HepG2 (cell line): Measurements from ENCODE around the gene GPR37L1. TPM values are rescaled to one million over a fixed set of nuclear protein-coding genes. Genes with fewer than 3 reads are reported as not detected.

Experiments used
- BORCS8-MEF2B ChIP-seq: sonication (generic); formaldehyde crosslinking; IDR thresholded peaks from 2 replicates; pipeline ENCODE4 v1.8.0; 2022; ENCODE audit warnings: mild to moderate bottlenecking, missing genetic modification reagents
- CENPX ChIP-seq: sonication (generic); formaldehyde crosslinking; IDR thresholded peaks from 2 replicates; pipeline ENCODE4 v1.9.0; 2021; ENCODE audit warnings: mild to moderate bottlenecking, missing genetic modification reagents, moderate library complexity
- DNMT3B ChIP-seq: conservative IDR thresholded peaks from 2 replicates; pipeline ENCODE4 v1.6.1; 2016; ENCODE audit warnings: missing biosample characterization, control low read depth
- ELF1 ChIP-seq: sonication (generic); formaldehyde crosslinking; IDR thresholded peaks from 2 replicates; pipeline ENCODE4 v1.4.0; 2020; ENCODE audit warnings: missing genetic modification reagents
- HOXD1 ChIP-seq: sonication (generic); formaldehyde crosslinking; IDR thresholded peaks from 2 replicates; pipeline ENCODE4 v1.5.0; 2020; ENCODE audit warnings: missing genetic modification reagents
- MEF2D ChIP-seq: sonication (generic); formaldehyde crosslinking; IDR thresholded peaks from 2 replicates; pipeline ENCODE4 v1.5.1; 2020; ENCODE audit warnings: mild to moderate bottlenecking, missing genetic modification reagents
- MXD4 ChIP-seq: IDR thresholded peaks from 2 replicates; pipeline ENCODE4 v1.6.1; 2016; ENCODE audit warnings: mild to moderate bottlenecking, missing biosample characterization, missing genetic modification reagents
- PHF8 ChIP-seq: sonication (generic); formaldehyde crosslinking; IDR thresholded peaks from 2 replicates; pipeline ENCODE4 v1.5.0; 2020; ENCODE audit warnings: missing genetic modification reagents
- RBM22 ChIP-seq: fragments of 200-400 bp; formaldehyde crosslinking; optimal IDR thresholded peaks from 2 replicates; pipeline ENCODE3; 2017; ENCODE audit warnings: mild to moderate bottlenecking, low read length, moderate library complexity
- RBM39 ChIP-seq: fragments of 200-400 bp; formaldehyde crosslinking; IDR thresholded peaks from one replicate; pipeline ENCODE4 v1.6.1; 2018; ENCODE audit warnings: antibody characterized with exemption, mild to moderate bottlenecking, low read depth, low read length; ENCODE audit not compliant: poor library complexity, severe bottlenecking
- REXO4 ChIP-seq: sonication (generic); formaldehyde crosslinking; IDR thresholded peaks from 2 replicates; pipeline ENCODE4 v1.8.0; 2022; ENCODE audit warnings: missing genetic modification reagents, mild to moderate bottlenecking, borderline replicate concordance
- SOX5 ChIP-seq: IDR thresholded peaks from 2 replicates; pipeline ENCODE4 v1.6.1; 2016; ENCODE audit warnings: borderline replicate concordance
- SRF ChIP-seq: IDR thresholded peaks from 2 replicates; pipeline ENCODE4 v1.6.1; 2011; ENCODE audit warnings: mild to moderate bottlenecking, low read depth, low read length, moderate library complexity
- TBX2 ChIP-seq: sonication (generic); formaldehyde crosslinking; IDR thresholded peaks from 2 replicates; pipeline ENCODE4 v1.5.0; 2020; ENCODE audit warnings: missing genetic modification reagents, mild to moderate bottlenecking, borderline replicate concordance
- TGIF2 ChIP-seq: IDR thresholded peaks from 2 replicates; pipeline ENCODE4 v1.6.1; 2016; ENCODE audit warnings: control low read depth, missing compliant biosample characterization
- TRIM24 ChIP-seq: sonication (generic); formaldehyde crosslinking; IDR thresholded peaks from 2 replicates; pipeline ENCODE4 v1.8.0; 2022; ENCODE audit warnings: mild to moderate bottlenecking, missing genetic modification reagents
- XBP1 ChIP-seq: sonication (generic); formaldehyde crosslinking; IDR thresholded peaks from 2 replicates; pipeline ENCODE4 v1.5.0; 2020; ENCODE audit warnings: missing genetic modification reagents
- ZFP90 ChIP-seq: sonication (generic); formaldehyde crosslinking; IDR thresholded peaks from 2 replicates; pipeline ENCODE4 v1.8.0; 2022; ENCODE audit warnings: missing genetic modification reagents, mild to moderate bottlenecking, inconsistent platforms, borderline replicate concordance
- ZNF12 ChIP-seq: sonication (generic); formaldehyde crosslinking; IDR thresholded peaks from 2 replicates; pipeline ENCODE4 v1.5.0; 2020; ENCODE audit warnings: missing genetic modification reagents
- ZNF264 ChIP-seq: sonication (generic); formaldehyde crosslinking; IDR thresholded peaks from 2 replicates; pipeline ENCODE4 v1.4.0; 2020; ENCODE audit warnings: missing genetic modification reagents
- ZNF367 ChIP-seq: sonication (generic); formaldehyde crosslinking; IDR thresholded peaks from 2 replicates; pipeline ENCODE4 v1.4.0; 2020; ENCODE audit warnings: missing genetic modification reagents, borderline replicate concordance
- ZNF496 ChIP-seq: sonication (generic); formaldehyde crosslinking; IDR thresholded peaks from 2 replicates; pipeline ENCODE4 v1.8.1; 2023; ENCODE audit warnings: mild to moderate bottlenecking, moderate library complexity, missing genetic modification reagents; ENCODE audit not compliant: insufficient replicate concordance
- ZNF512B ChIP-seq: sonication (generic); formaldehyde crosslinking; IDR thresholded peaks from 2 replicates; pipeline ENCODE4 v1.5.1; 2020; ENCODE audit warnings: missing genetic modification reagents, mild to moderate bottlenecking, borderline replicate concordance
- ZNF776 ChIP-seq: sonication (generic); formaldehyde crosslinking; IDR thresholded peaks from 2 replicates; pipeline ENCODE4 v1.4.0; 2020; ENCODE audit warnings: mild to moderate bottlenecking, missing genetic modification reagents
- ZNF777 ChIP-seq: sonication (generic); formaldehyde crosslinking; IDR thresholded peaks from 2 replicates; pipeline ENCODE4 v1.4.0; 2020; ENCODE audit warnings: missing genetic modification reagents
- polyA plus RNA-seq, 8 experiments: library from polyadenylated mRNA; depleted of rRNA in 3 of 8; stranded (reverse) in 7 of 8; unstranded in 1 of 8; fragments of >200 nt; fragmentation: Illumina TruSeq in 4 of 8; extraction: Trizol in 4 of 8; gene quantifications; 2 replicates each; pipeline versions ENCODE4 v1.2.1 to v1.2.3, GENCODE V29; 2011 to 2016; ENCODE audit warnings: low read depth in 4 of 8, missing spikeins in 1 of 8, mixed read lengths in 1 of 8; ENCODE audit not compliant: insufficient read depth in 1 of 8
- total RNA-seq, 5 experiments: library from RNA; depleted of rRNA; stranded (reverse); fragments of >200 nt; fragmentation: Illumina TruSeq; extraction: Trizol; gene quantifications; 2 replicates each; pipeline ENCODE4 v1.2.3, GENCODE V29; 2016; ENCODE audit warnings: low read depth in 1 of 5

The GPR37L1 gene
- total and polyA plus RNA-seq, 2 of the 13 experiments (the other 11 are each of a cell fraction or from before 2014, with no cell fraction given) = 0.13 TPM; not detected in 1

GRCh38 chr1:202085682-202086373 lies 36.9 kb upstream of the GPR37L1 start (continued):
- 0 out of 2 replicates have a peak, but pooled peaks have one; percentile 58 for TF ChIP-seq ZNF264 (CRISPR knock-in tag)
- TF ChIP-seq ZNF12 (CRISPR knock-in tag) = no peak; the same call in 1 of the 2 replicates
- TF ChIP-seq ELF1 (CRISPR knock-in tag) = peak; percentile 58
- TF ChIP-seq BORCS8-MEF2B (CRISPR knock-in tag) = 0 out of 2 replicates have a peak, but pooled peaks have one; percentile 53
- TF ChIP-seq MXD4 = no peak; the same call in none of the 2 replicates
- TF ChIP-seq TRIM24 = no peak
- TF ChIP-seq DNMT3B = no peak
- TF ChIP-seq ZNF776 (CRISPR knock-in tag) = no peak
- TF ChIP-seq TBX2 (CRISPR knock-in tag) = peak; percentile 77; the same call in 1 of the 2 replicates
- TF ChIP-seq HOXD1 (CRISPR knock-in tag) = no peak; the same call in 1 of the 2 replicates
- no peak for TF ChIP-seq CENPX
- TF ChIP-seq RBM39 = no peak
- TF ChIP-seq SRF = no peak
- peak; percentile 90 for TF ChIP-seq SOX5 (CRISPR knock-in tag)
- TF ChIP-seq ZNF367 (CRISPR knock-in tag) = no peak
- TF ChIP-seq ZNF512B = no peak
- no peak for TF ChIP-seq REXO4
- 0 out of 2 replicates have a peak, but pooled peaks have one; percentile 33 for TF ChIP-seq ZFP90 (CRISPR knock-in tag)
- peak; percentile 41; the same call in 1 of the 2 replicates for TF ChIP-seq PHF8 (CRISPR knock-in tag)
- no peak for TF ChIP-seq ZNF777
- TF ChIP-seq XBP1 = no peak
- TF ChIP-seq TGIF2 = no peak
- TF ChIP-seq MEF2D (CRISPR knock-in tag) = peak; percentile 48; the same call in 1 of the 2 replicates
- no peak for TF ChIP-seq ZNF496 (CRISPR knock-in tag)
- TF ChIP-seq RBM22 = peak; percentile 37
